ENCODE measurements around the gene IL17RC.

DNA sequence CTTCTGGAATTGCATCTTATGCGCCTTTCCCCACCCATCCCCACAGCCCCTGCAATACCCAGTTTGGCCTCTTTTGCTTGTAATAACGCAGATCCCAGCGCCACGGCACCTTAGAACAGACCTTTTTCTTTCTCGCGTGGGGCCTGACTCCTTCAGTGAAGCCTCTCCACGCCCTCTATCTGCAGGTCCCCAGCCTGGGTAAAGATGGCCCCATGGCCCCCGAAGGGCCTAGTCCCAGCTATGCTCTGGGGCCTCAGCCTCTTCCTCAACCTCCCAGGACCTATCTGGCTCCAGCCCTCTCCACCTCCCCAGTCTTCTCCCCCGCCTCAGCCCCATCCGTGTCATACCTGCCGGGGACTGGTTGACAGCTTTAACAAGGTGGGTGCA lies 17.3 kb downstream of the IL17RC start:
- TF ChIP-seq, protein P1, sequence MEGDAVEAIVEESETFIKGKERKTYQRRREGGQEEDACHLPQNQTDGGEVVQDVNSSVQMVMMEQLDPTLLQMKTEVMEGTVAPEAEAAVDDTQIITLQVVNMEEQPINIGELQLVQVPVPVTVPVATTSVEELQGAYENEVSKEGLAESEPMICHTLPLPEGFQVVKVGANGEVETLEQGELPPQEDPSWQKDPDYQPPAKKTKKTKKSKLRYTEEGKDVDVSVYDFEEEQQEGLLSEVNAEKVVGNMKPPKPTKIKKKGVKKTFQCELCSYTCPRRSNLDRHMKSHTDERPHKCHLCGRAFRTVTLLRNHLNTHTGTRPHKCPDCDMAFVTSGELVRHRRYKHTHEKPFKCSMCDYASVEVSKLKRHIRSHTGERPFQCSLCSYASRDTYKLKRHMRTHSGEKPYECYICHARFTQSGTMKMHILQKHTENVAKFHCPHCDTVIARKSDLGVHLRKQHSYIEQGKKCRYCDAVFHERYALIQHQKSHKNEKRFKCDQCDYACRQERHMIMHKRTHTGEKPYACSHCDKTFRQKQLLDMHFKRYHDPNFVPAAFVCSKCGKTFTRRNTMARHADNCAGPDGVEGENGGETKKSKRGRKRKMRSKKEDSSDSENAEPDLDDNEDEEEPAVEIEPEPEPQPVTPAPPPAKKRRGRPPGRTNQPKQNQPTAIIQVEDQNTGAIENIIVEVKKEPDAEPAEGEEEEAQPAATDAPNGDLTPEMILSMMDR (IDR thresholded peaks at IDR 0.05; ENCODE audit: low read length): peak; percentile 30
- no peak for TF ChIP-seq EZH2phosphoT487 (IDR thresholded peaks at IDR 0.05; ENCODE audit: low read length)
- no peak for TF ChIP-seq EZH2 (optimal IDR thresholded peaks at IDR 0.05; ENCODE audit: low read depth, low read length)
